Smooth muscle cell (in vitro differentiated cells): ENCODE measurements around the gene LRRC9. TPM values are rescaled to one million over a fixed set of nuclear protein-coding genes. Genes with fewer than 3 reads are reported as not detected.

ENCODE experiments used
- DNase-seq: peaks from one replicate; lab custom pipeline; 2025; ENCODE audit not compliant: unreplicated experiment; lab: John Stamatoyannopoulos, UW
- H2AFZ ChIP-seq: fragments of 200-600 bp; sonication (generic); 2 replicates; pipeline ENCODE4 v1.6.0; 2016; ENCODE audit warnings: antibody characterized with exemption, low read depth, mild to moderate bottlenecking
- H3F3A ChIP-seq: fragments of 200-600 bp; sonication (generic); 2 replicates; pipeline ENCODE4 v1.6.0; 2017; ENCODE audit warnings: antibody characterized with exemption, low read depth
- H3K27ac ChIP-seq: fragments of 200-600 bp; sonication (generic); 2 replicates; pipeline ENCODE4 v1.5.1; 2016; ENCODE audit warnings: low read depth, mild to moderate bottlenecking
- H3K27me3 ChIP-seq: fragments of 200-600 bp; sonication (generic); 2 replicates; pipeline ENCODE4 v1.6.1; 2016; ENCODE audit warnings: low read depth, mild to moderate bottlenecking
- H3K36me3 ChIP-seq: fragments of 200-600 bp; sonication (generic); 2 replicates; pipeline ENCODE4 v1.5.1; 2016; ENCODE audit warnings: low read depth
- H3K4me1 ChIP-seq: fragments of 200-600 bp; sonication (generic); 2 replicates; pipeline ENCODE4 v1.5.1; 2016; ENCODE audit warnings: low read depth
- H3K4me2 ChIP-seq: fragments of 200-600 bp; sonication (generic); 2 replicates; pipeline ENCODE4 v1.6.0; 2016; ENCODE audit warnings: mild to moderate bottlenecking
- H3K4me3 ChIP-seq: fragments of 200-600 bp; sonication (generic); 2 replicates; pipeline ENCODE4 v1.5.1; 2016; ENCODE audit warnings: mild to moderate bottlenecking
- H3K79me2 ChIP-seq: fragments of 200-600 bp; sonication (generic); 2 replicates; pipeline ENCODE4 v1.6.0; 2016; ENCODE audit warnings: low read depth, mild to moderate bottlenecking
- H3K9ac ChIP-seq: fragments of 200-600 bp; sonication (generic); 2 replicates; pipeline ENCODE4 v1.6.0; 2016; ENCODE audit warnings: low read depth
- H3K9me3 ChIP-seq: fragments of 200-600 bp; sonication (generic); replicated peaks from 2 replicates; pipeline ENCODE4 v1.5.1; 2016; ENCODE audit warnings: low read depth
- H4K20me1 ChIP-seq: fragments of 200-600 bp; sonication (generic); 2 replicates; pipeline ENCODE4 v1.6.0; 2016; ENCODE audit warnings: low read depth
- WGBS: methylation state at CpG from one replicate; pipeline ENCODE4 v1.1.7; 2016; ENCODE audit warnings: low lambda C conversion rate; 5-methylcytosine and 5-hydroxymethylcytosine counted together
- polyA plus RNA-seq: library from polyadenylated mRNA; unstranded; fragments of >200 nt; fragmentation: Nextera tagmentation; extraction: Ambion mirVana; gene quantifications from 2 replicates; pipeline ENCODE4 v1.2.1, GENCODE V29; 2016
- total RNA-seq: library from RNA; depleted of rRNA; stranded (reverse); fragments of >200 nt; gene quantifications from 2 replicates; pipeline ENCODE4 v1.2.3, GENCODE V29; 2014
- TF ChIP-seq, protein P1 (sequence below): fragments of 200-600 bp; sonication (generic); IDR thresholded peaks from 2 replicates; pipeline ENCODE4 v1.5.1; 2017; ENCODE audit warnings: borderline replicate concordance, mild to moderate bottlenecking, antibody characterized with exemption; ENCODE audit not compliant: insufficient read depth, poor library complexity, severe bottlenecking

LRRC9 gene
- total and polyA plus RNA-seq, 2 experiments from 2014 or later, result not detected

GRCh38 chr14:59961518-59962062, 41.6 kb downstream of the LRRC9 start:
- H3K4me1 ChIP-seq, result no peaks in the 10 kb centered on the region
- no peaks in the 10 kb centered on the region for H3K9me3 ChIP-seq
- 83% methylated on average over 1 of the region's 1 CpG for WGBS
- H3K27me3 ChIP-seq, result no peaks in the 10 kb centered on the region
- no peak for DNase-seq
- H3K4me3 ChIP-seq, result no peak overlapping the region
- H3K27ac ChIP-seq, result no peak overlapping the region
- no peaks in the 10 kb centered on the region for H3K36me3 ChIP-seq
- no peaks in the 10 kb centered on the region for H3K79me2 ChIP-seq
- H3K4me2 ChIP-seq, result no peak overlapping the region
- H2AFZ ChIP-seq, result no peak overlapping the region
- H4K20me1 ChIP-seq, result no peaks in the 10 kb centered on the region
- TF ChIP-seq, protein P1, sequence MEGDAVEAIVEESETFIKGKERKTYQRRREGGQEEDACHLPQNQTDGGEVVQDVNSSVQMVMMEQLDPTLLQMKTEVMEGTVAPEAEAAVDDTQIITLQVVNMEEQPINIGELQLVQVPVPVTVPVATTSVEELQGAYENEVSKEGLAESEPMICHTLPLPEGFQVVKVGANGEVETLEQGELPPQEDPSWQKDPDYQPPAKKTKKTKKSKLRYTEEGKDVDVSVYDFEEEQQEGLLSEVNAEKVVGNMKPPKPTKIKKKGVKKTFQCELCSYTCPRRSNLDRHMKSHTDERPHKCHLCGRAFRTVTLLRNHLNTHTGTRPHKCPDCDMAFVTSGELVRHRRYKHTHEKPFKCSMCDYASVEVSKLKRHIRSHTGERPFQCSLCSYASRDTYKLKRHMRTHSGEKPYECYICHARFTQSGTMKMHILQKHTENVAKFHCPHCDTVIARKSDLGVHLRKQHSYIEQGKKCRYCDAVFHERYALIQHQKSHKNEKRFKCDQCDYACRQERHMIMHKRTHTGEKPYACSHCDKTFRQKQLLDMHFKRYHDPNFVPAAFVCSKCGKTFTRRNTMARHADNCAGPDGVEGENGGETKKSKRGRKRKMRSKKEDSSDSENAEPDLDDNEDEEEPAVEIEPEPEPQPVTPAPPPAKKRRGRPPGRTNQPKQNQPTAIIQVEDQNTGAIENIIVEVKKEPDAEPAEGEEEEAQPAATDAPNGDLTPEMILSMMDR, result no peak
- no peak overlapping the region for H3K9ac ChIP-seq
- H3F3A ChIP-seq, result no peaks in the 10 kb centered on the region

DNA sequence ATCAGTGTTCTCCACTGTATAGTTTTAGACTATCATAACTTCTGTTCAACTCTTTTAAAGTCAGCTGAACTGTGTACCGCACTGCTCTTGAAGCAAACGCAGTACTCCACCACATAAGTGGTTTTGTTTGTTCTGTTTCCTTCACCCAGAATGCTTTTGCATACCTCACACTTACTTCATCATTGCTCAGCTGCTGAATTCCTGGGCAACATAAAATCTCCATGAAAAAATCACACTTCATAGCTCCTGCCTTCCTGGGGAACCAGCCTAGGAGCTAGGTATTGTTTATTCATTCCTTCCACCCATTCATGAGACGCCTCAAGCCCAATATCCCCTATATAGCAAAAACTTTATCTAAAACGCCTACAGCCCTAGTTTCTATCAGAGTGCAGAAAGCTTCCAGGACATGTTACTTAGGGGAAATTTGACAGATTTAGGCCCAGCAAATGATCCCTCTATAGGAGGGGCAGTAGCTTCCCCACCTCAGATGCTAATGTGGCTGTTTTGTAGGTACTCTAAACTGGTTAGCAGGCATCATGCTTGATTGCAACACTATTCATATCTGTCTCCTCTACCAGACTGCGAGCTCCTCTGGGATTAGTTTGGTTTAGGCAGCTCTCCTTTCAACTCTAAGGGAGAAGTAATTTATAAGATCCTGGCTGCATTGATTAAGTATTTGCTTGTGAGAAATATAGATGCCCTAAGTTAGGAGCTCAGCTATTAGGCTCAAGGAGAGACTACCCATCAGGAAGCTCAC, 44.5 kb downstream of the LRRC9 start:
- no peaks in the 10 kb centered on the region for H3K4me1 ChIP-seq
- peak overlapping the region; percentile 90 for H2AFZ ChIP-seq
- no peak overlapping the region for H3K4me3 ChIP-seq
- H3K27me3 ChIP-seq, result no peaks in the 10 kb centered on the region
- 53% methylated on average over 5 of the region's 5 CpGs for WGBS
- H3K9ac ChIP-seq, result no peak overlapping the region
- H3K36me3 ChIP-seq, result no peaks in the 10 kb centered on the region
- no peaks in the 10 kb centered on the region for H3F3A ChIP-seq
- H3K79me2 ChIP-seq, result no peaks in the 10 kb centered on the region
- H3K4me2 ChIP-seq, result peak overlapping the region; percentile 86
- no peaks in the 10 kb centered on the region for H3K9me3 ChIP-seq
- H3K27ac ChIP-seq, result no peak overlapping the region
- TF ChIP-seq, protein P1, result no peak
- H4K20me1 ChIP-seq, result no peaks in the 10 kb centered on the region
- DNase-seq, result no peak

- Histone ChIP-seq H3K27me3 (no peaks in the 10 kb centered on the region), H2AFZ (no peak overlapping the region), H3K79me2 (no peaks in the 10 kb centered on the region), H3K4me3 (no peak overlapping the region), H3K4me2 (no peak overlapping the region), H3K9ac (no peak overlapping the region), H3K9me3 (no peaks in the 10 kb centered on the region), H4K20me1 (no peaks in the 10 kb centered on the region), H3K36me3 (no peaks in the 10 kb centered on the region), H3F3A (no peaks in the 10 kb centered on the region), H3K4me1 (peaks cover 4% of the 10 kb centered on the region), H3K27ac (no peak overlapping the region)
- no peak for DNase-seq
- WGBS, result 87% methylated on average over 2 of the region's 2 CpGs
- TF ChIP-seq, protein P1, result no peak
Measured at GRCh38 chr14:59969319-59969718, 49.4 kb downstream of the LRRC9 start.

- no peak overlapping the region for H3K4me3 ChIP-seq
- no peaks in the 10 kb centered on the region for H3K4me1 ChIP-seq
- H3K36me3 ChIP-seq, result no peaks in the 10 kb centered on the region
- H3F3A ChIP-seq, result no peaks in the 10 kb centered on the region
- H4K20me1 ChIP-seq, result no peaks in the 10 kb centered on the region
- TF ChIP-seq, protein P1, result no peak
- H3K9me3 ChIP-seq, result no peaks in the 10 kb centered on the region
- H3K79me2 ChIP-seq, result no peaks in the 10 kb centered on the region
- H3K9ac ChIP-seq, result no peak overlapping the region
- H3K4me2 ChIP-seq, result no peak overlapping the region
- no peak overlapping the region for H2AFZ ChIP-seq
- no peaks in the 10 kb centered on the region for H3K27me3 ChIP-seq
- no peak for DNase-seq
- no peak overlapping the region for H3K27ac ChIP-seq
Measured at GRCh38 chr14:59981564-59981963, 61.6 kb downstream of the LRRC9 start.
